GM12878 (cell line): ENCODE data around the gene F7. TPM values are rescaled to one million over a fixed set of nuclear protein-coding genes. Genes with fewer than 3 reads are reported as not detected.

Experiments used
- ATAC-seq: fragments of 200-7000 bp; cut with Tn5 transposase; 3 replicates; pipeline ENCODE4 v1.9.1; 2020; ENCODE audit warnings: mild to moderate bottlenecking, moderate library complexity
- BruUV-seq: library from RNA; stranded (reverse); fragments of 400-500 nt; replicated peaks from 2 replicates; lab custom pipeline; 2021; lab: Mats Ljungman, UMichigan
- CTCF ChIA-PET: fragments of 300-600 bp; sonication (Branson Sonifier 250); formaldehyde crosslinking; extraction: SDS; loops from one replicate; lab custom pipeline; 2021; ENCODE audit warnings: inconsistent platforms; lab: Yijun Ruan, JAX
- POLR2A ChIA-PET: fragments of 350-600 bp; formaldehyde crosslinking; extraction: SDS; loops from one replicate; lab custom pipeline; 2021; ENCODE audit warnings: inconsistent platforms; lab: Charles Lee
- RAD21 ChIA-PET: fragments of 300-600 bp; sonication (Branson Sonifier 250); formaldehyde crosslinking; loops from one replicate; lab custom pipeline; 2023; ENCODE audit warnings: antibody characterized with exemption; ENCODE audit not compliant: unreplicated experiment; lab: Charles Lee
- SMC1A ChIA-PET: fragments of 300-600 bp; sonication (Branson Sonifier 250); formaldehyde crosslinking; loops from one replicate; lab custom pipeline; 2023; ENCODE audit not compliant: unreplicated experiment, uncharacterized antibody; lab: Charles Lee
- DNase-seq: peaks from one replicate; pipeline ENCODE4 v3.0.0-alpha.2; 2011; ENCODE audit warnings: low read depth, low spot score
- FAIRE-seq: peaks from 3 replicates; lab custom pipeline; 2011; peaks lifted over from hg19 to GRCh38; lab: Jason Lieb, UNC
- H2AFZ ChIP-seq: 2 replicates; pipeline ENCODE4 v1.6.0; 2011; ENCODE audit warnings: low read depth, low read length, control low read depth; ENCODE audit not compliant: control insufficient read depth
- H3K27ac ChIP-seq: 2 replicates; pipeline ENCODE4 v1.5.1; 2011; ENCODE audit warnings: control low read depth; ENCODE audit not compliant: control insufficient read depth, insufficient read depth
- H3K27me3 ChIP-seq, 2 experiments: replicated peaks in 1 of 2; 2 replicates each; pipeline versions ENCODE4 v1.6.0 to v1.6.1; 2011; ENCODE audit warnings: low read length in 1 of 2; ENCODE audit not compliant: control insufficient read depth in 2 of 2, insufficient read depth in 2 of 2
- H3K36me3 ChIP-seq, 2 experiments: 2 replicates each; pipeline ENCODE4 v1.5.1; 2011; ENCODE audit warnings: low read length in 1 of 2; ENCODE audit not compliant: control insufficient read depth in 2 of 2, insufficient read depth in 2 of 2
- H3K4me1 ChIP-seq: 2 replicates; pipeline ENCODE4 v1.6.1; 2011; ENCODE audit warnings: mild to moderate bottlenecking, low read length, moderate library complexity, mixed read lengths; ENCODE audit not compliant: control insufficient read depth, insufficient read depth
- H3K4me2 ChIP-seq: 2 replicates; pipeline ENCODE4 v1.6.0; 2011; ENCODE audit warnings: control low read depth; ENCODE audit not compliant: control insufficient read depth, insufficient read depth
- H3K4me3 ChIP-seq: fragments of 200-600 bp; sonication (generic); 2 replicates; pipeline ENCODE4 v1.5.1; 2016
- H3K79me2 ChIP-seq: 2 replicates; pipeline ENCODE4 v1.6.0; 2011; ENCODE audit warnings: low read length; ENCODE audit not compliant: control insufficient read depth, insufficient read depth
- H3K9ac ChIP-seq: 2 replicates; pipeline ENCODE4 v1.8.0; 2011; ENCODE audit warnings: low read length, control low read depth, mixed read lengths; ENCODE audit not compliant: control insufficient read depth, insufficient read depth
- H3K9me3 ChIP-seq: replicated peaks from 3 replicates; pipeline ENCODE4 v1.5.1; 2011; ENCODE audit warnings: mild to moderate bottlenecking, low read length; ENCODE audit not compliant: control insufficient read depth, insufficient read depth
- H4K20me1 ChIP-seq: 2 replicates; pipeline ENCODE4 v1.6.0; 2011; ENCODE audit not compliant: control insufficient read depth, insufficient read depth
- BRCA1 ChIP-seq: IDR thresholded peaks from 2 replicates; pipeline ENCODE4 v1.6.1; 2011; ENCODE audit warnings: low read depth, low read length, improper control_type of control experiment
- FOS ChIP-seq: IDR thresholded peaks from 3 replicates; pipeline ENCODE4 v1.6.1; 2011; ENCODE audit warnings: borderline replicate concordance; ENCODE audit not compliant: insufficient read length; ENCODE audit errors: extremely low read depth
- IRF4 ChIP-seq: IDR thresholded peaks from 2 replicates; pipeline ENCODE4 v1.6.1; 2011; ENCODE audit warnings: low read depth, low read length
- RAD21 ChIP-seq: IDR thresholded peaks from 2 replicates; pipeline ENCODE4 v1.6.1; 2011; ENCODE audit warnings: mild to moderate bottlenecking, low read depth, low read length, moderate library complexity; ENCODE audit not compliant: insufficient read depth
- RB1 ChIP-seq: fragments of 450-650 bp; formaldehyde crosslinking; IDR thresholded peaks from 2 replicates; pipeline ENCODE4 v1.6.1; 2017; ENCODE audit warnings: mild to moderate bottlenecking, borderline replicate concordance
- RELA ChIP-seq: fragments of 450-650 bp; IDR thresholded peaks from 2 replicates; pipeline ENCODE4 v1.8.0; 2014; ENCODE audit warnings: borderline replicate concordance; ENCODE audit not compliant: partially characterized antibody
- WGBS: methylation state at CpG from one replicate; pipeline ENCODE4 v1.1.6; 2016; ENCODE audit warnings: low lambda C conversion rate; ENCODE audit not compliant: insufficient replicate concordance, insufficient coverage; ENCODE audit errors: missing lambda C conversion rate; 5-methylcytosine and 5-hydroxymethylcytosine counted together
- in situ Hi-C: fragments of 300-500 bp; cut with MboI; formaldehyde crosslinking; loops from 9 replicates; pipeline ENCODE4 v1.14.3; 2018; ENCODE audit warnings: mixed read lengths
- intact Hi-C: fragments of 100-400 bp; cut with micrococcal nuclease; formaldehyde crosslinking; loops from one replicate; pipeline ENCODE4 v1.14.2; 2022; ENCODE audit not compliant: unreplicated experiment
- polyA plus RNA-seq, 11 experiments: library from polyadenylated mRNA; depleted of rRNA in 4 of 11; unstranded in 6 of 11; stranded (reverse) in 5 of 11; fragments of >200 nt; fragmentation: Nextera tagmentation in 4 of 11; fragmentation: Illumina TruSeq in 1 of 11; extraction: Ambion mirVana in 4 of 11; extraction: Trizol in 1 of 11; gene quantifications; 1 replicate in 1 of 11; 2 replicates in 10 of 11; pipeline versions ENCODE4 v1.2.1 to v1.2.3, GENCODE V29; 2011 to 2016; ENCODE audit warnings: inconsistent platforms in 2 of 11, missing spikeins in 2 of 11, low read depth in 1 of 11
- total RNA-seq, 4 experiments: library from RNA; depleted of rRNA in 3 of 4; stranded (reverse); fragments of >200 nt in 3 of 4; fragmentation: Illumina TruSeq in 1 of 4; extraction: Trizol in 1 of 4; gene quantifications; 2 replicates each; pipeline versions ENCODE4 v1.2.1 to v1.2.3, GENCODE V29; 2013 to 2021
- TF ChIP-seq, protein P1 (sequence below): fragments of 450-650 bp; IDR thresholded peaks from 2 replicates; pipeline ENCODE4 v1.6.1; 2017; ENCODE audit warnings: mild to moderate bottlenecking, low read depth, inconsistent platforms; ENCODE audit not compliant: poor library complexity, severe bottlenecking
- TF ChIP-seq, protein P2 (sequence below): IDR thresholded peaks from 2 replicates; pipeline ENCODE4 v1.6.1; 2011; ENCODE audit warnings: low read depth, mild to moderate bottlenecking, low read length, moderate library complexity, borderline replicate concordance; ENCODE audit errors: extremely low read depth

F7 gene
- total and polyA plus RNA-seq, 10 of the 15 experiments (the other 5 are each of a cell fraction or from before 2014, with no cell fraction given) = not detected

DNA sequence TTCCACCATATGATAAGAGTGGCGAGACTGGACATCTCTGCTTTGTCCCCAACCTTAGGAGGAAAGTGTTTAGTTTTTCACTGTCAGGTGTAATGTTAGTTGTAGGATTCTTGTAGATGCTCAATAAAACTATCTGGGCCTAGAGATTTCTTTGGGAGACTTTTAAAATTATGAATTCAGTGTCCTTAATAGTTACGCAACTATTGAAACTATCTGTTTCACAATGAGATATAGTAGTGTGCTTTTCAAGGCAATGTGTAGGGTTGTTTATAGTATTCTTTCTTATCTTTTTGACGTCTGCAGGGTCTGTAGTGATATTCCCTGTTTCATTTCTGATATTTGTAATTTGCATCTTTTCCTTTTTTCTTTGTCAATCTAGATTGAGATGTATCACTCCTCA is 33.2 kb upstream of the F7 start:
- CTCF ChIA-PET = no interaction called here
- intact Hi-C loops = no loop called here
- WGBS = 47% methylated on average over 3 of the region's 3 CpGs

DNA sequence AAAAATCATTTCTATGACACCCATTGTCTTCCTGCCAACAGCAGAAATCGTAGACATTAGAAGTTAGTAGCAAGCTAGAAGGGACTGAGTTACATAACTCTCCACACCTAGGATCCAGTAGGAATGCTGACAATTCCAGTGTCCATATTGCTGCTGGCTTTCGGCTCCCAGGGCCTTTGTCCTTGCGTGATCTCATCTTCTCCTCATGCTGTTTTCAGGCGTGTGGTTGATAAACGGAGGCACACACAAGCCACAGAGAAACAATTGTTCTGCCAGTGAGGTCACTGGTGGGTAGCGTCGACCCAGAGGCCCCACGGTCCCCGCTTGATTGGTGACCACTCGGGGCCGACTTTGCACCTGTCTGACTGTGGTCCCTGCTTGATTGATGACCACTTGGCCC is 31.6 kb upstream of the F7 start:
- CTCF ChIA-PET = no interaction called here
- Histone ChIP-seq H3K79me2 (no peaks in the 10 kb centered on the region), H3K36me3 (no peaks in the 10 kb centered on the region), H3K4me3 (no peak overlapping the region), H3K9ac (no peak overlapping the region)
- RAD21 ChIA-PET = no interaction called here
- intact Hi-C loops = no loop called here
- SMC1A ChIA-PET = no interaction called here
- no TSS peak for BruUV-seq
- ATAC-seq = no peak
- WGBS = 64% methylated on average over 11 of the region's 11 CpGs
- no peak for DNase-seq
- no peak for TF ChIP-seq IRF4
- no peak for TF ChIP-seq RB1
- no peak for TF ChIP-seq RELA
- TF ChIP-seq, protein P1, sequence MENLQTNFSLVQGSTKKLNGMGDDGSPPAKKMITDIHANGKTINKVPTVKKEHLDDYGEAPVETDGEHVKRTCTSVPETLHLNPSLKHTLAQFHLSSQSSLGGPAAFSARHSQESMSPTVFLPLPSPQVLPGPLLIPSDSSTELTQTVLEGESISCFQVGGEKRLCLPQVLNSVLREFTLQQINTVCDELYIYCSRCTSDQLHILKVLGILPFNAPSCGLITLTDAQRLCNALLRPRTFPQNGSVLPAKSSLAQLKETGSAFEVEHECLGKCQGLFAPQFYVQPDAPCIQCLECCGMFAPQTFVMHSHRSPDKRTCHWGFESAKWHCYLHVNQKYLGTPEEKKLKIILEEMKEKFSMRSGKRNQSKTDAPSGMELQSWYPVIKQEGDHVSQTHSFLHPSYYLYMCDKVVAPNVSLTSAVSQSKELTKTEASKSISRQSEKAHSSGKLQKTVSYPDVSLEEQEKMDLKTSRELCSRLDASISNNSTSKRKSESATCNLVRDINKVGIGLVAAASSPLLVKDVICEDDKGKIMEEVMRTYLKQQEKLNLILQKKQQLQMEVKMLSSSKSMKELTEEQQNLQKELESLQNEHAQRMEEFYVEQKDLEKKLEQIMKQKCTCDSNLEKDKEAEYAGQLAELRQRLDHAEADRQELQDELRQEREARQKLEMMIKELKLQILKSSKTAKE = no peak
- TF ChIP-seq, protein P2, sequence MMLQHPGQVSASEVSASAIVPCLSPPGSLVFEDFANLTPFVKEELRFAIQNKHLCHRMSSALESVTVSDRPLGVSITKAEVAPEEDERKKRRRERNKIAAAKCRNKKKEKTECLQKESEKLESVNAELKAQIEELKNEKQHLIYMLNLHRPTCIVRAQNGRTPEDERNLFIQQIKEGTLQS = no peak
- TF ChIP-seq, all 136 proteins: peak for 0
- in situ Hi-C loops = no loop called here
- no peaks in the 10 kb centered on the region for H3K4me1 ChIP-seq
- H3K27me3 ChIP-seq = no peaks in the 10 kb centered on the region
- no peaks in the 10 kb centered on the region for H4K20me1 ChIP-seq
- no peak overlapping the region for H3K4me2 ChIP-seq
- H3K27ac ChIP-seq = no peak overlapping the region
- no peak for FAIRE-seq
- H2AFZ ChIP-seq = no peak overlapping the region
- H3K9me3 ChIP-seq = no peaks in the 10 kb centered on the region
- POLR2A ChIA-PET = no interaction called here

More for the DNA sequence above, 33.2 kb upstream of the F7 start:
- ChIA-PET RAD21 (no interaction called here), POLR2A (interaction anchor here (0.6 kb wide), 1 partner anchor 185 kb away, joined by 4 read pairs; no protein-coding TSS in a partner anchor)
- H2AFZ ChIP-seq = no peak overlapping the region
- H3K9me3 ChIP-seq = no peaks in the 10 kb centered on the region
- H3K36me3 ChIP-seq = no peaks in the 10 kb centered on the region
- H3K4me3 ChIP-seq = no peak overlapping the region
- ATAC-seq = no peak
- H3K4me1 ChIP-seq = no peaks in the 10 kb centered on the region
- TF ChIP-seq RAD21 = no peak
- no peak for TF ChIP-seq FOS
- TF ChIP-seq RELA = no peak
- TF ChIP-seq BRCA1 = no peak
- TF ChIP-seq, all 136 proteins: peak for 0
- SMC1A ChIA-PET = no interaction called here
- Histone ChIP-seq H3K9ac (no peak overlapping the region), H3K79me2 (no peaks in the 10 kb centered on the region), H3K4me2 (no peak overlapping the region), H3K27me3 (no peaks in the 10 kb centered on the region), H4K20me1 (no peaks in the 10 kb centered on the region), H3K27ac (no peak overlapping the region)
- in situ Hi-C loops = no loop called here
- FAIRE-seq = no peak
- no peak for DNase-seq
- BruUV-seq = no TSS peak
